Left kidney (tissue), 2 donors: Measurements from ENCODE around the gene TMEM271. TPM values are rescaled to one million over a fixed set of nuclear protein-coding genes. Genes with fewer than 3 reads are reported as not detected.
"Not testable (repeated sequence)": the region's sequence is repeated elsewhere in the genome, so short reads cannot be mapped to it uniquely, and the experiment has no call there.

Experiments used
- DNase-seq: peaks from one replicate; pipeline ENCODE4 v3.0.0-alpha.2; 2013
- polyA plus RNA-seq: library from polyadenylated mRNA; unstranded; fragments of 120-200 nt; gene quantifications from one replicate; pipeline ENCODE4 v1.2.1, GENCODE V29; 2013; ENCODE audit not compliant: insufficient read length

TMEM271 gene
- polyA plus RNA-seq, 1 donor, result not detected

- DNase-seq, result no peak
These were observed 34.5 kb upstream of the TMEM271 start for GRCh38 chr4:610411-611261.

GRCh38 chr4:609400-610050 is 33.4 kb upstream of the TMEM271 start:
- no peak for DNase-seq

DNA sequence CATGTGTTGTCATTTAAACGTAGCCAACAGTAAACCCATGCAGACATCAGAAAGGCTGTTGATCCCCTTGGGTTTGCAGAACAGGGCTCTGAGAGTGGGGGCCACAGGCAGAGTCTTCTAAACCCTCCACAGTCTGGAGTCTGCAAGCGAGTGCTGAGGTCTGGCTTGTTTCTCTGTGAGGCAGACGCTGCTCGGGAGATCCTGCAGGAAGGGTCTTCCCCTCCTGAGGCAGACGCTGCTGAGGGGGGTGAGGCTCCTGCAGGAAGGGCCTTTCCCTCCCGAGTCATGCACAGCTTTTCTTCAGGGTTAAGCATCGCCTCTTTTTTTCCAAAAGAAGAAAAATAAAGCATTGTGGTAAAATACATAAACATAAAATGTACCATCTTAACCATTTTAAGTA is 32.1 kb upstream of the TMEM271 start:
- DNase-seq, result no peak

GRCh38 chr4:605702-606425 is 29.8 kb upstream of the TMEM271 start:
- DNase-seq, result no peak

- no peak for DNase-seq
These were observed 28.0 kb upstream of the TMEM271 start for GRCh38 chr4:604131-604530.

GRCh38 chr4:602559-602942 is 26.5 kb upstream of the TMEM271 start:
- DNase-seq, result peak; percentile 67

- DNase-seq, result no peak
These were observed 25.8 kb upstream of the TMEM271 start for GRCh38 chr4:601612-602558.

GRCh38 chr4:600850-601515 is 24.9 kb upstream of the TMEM271 start:
- no peak for DNase-seq

DNA sequence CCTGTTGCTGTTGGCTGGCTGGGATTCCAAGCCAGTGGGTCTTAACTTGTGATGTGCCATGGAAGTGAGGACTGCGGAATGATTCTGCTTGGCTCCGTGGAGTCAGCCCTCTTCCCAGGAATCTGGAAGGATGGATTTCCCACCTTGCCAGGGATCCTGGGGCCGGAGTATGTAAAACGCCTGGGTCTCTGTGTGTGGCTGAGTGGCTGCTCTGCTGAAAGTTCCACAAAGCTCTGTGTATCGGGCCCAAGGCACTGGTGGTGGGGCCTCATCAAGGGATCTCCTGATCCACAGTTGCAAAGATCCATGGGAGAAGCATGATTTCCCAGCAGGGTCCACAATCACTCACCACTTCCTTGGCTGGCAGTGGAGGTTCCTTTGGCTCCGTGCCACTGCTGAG is 24.1 kb upstream of the TMEM271 start:
- no peak for DNase-seq

GRCh38 chr4:598925-599324 is 22.8 kb upstream of the TMEM271 start:
- no peak for DNase-seq

GRCh38 chr4:592825-593520 is 16.9 kb upstream of the TMEM271 start:
- DNase-seq, result no peak

GRCh38 chr4:592178-592577 is 16.1 kb upstream of the TMEM271 start:
- DNase-seq, result not testable (repeated sequence)

- DNase-seq, result no peak
These were observed 14.3 kb upstream of the TMEM271 start for GRCh38 chr4:590313-590841.

GRCh38 chr4:589219-589963 is 13.3 kb upstream of the TMEM271 start:
- no peak for DNase-seq

- DNase-seq, result no peak
These were observed 12.3 kb upstream of the TMEM271 start for GRCh38 chr4:588351-588849.

DNA sequence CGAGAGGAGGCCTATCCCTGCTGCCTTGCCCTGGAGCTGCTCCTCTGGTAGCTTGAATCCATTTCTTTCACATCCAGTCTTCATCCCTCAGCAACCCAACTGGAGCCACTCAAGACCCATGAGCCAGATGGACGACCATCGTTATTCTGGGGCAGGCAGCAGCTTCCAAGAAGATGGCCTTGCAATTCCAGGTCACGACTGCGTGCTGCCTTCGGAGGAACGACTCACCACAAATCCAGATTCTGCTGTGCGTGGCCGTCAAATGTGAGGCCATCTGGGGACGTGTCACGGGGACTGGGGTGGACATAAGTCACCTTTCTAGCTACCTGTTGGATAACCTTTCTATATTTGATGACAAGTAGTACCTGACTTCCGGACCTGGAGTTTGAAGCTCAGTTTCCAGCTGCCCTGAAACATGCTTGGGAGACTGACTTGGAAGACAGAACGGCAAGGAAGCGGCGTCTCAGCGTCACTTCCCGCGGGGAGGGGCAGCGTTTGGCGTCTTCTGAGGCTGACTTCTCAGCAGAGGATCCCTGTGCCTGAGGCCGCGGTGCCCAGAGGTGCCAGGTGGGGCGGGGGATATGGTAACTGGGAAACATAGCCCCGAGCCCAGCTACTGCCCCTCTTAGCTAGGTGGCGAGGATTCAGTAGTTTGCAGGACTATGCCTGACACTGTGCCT is 11.7 kb upstream of the TMEM271 start:
- no peak for DNase-seq

DNA sequence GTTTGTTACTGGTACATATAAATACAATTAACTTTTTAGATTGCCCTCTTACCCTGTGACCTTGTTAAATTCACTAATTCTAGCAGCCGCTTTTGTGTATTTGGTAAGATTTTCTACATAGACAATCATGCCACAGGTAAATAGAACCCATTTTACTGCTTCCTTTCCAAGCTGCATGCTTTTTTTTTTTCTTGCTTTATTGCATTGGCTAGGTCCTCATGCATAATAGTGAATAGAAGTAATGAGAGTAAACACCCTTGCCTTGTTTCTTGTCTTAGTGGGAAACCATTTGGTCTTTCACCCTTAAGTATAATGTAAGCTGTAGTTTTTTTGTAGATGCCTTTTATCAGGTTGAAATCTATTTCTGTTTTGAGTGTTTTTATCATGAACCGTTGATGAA is 7.7 kb upstream of the TMEM271 start:
- no peak for DNase-seq

- no peak for DNase-seq
These were observed 5.8 kb upstream of the TMEM271 start for GRCh38 chr4:581753-582361.
